HG03460 (cell line): ENCODE results near the gene SDHB.

Experiments
- ATAC-seq: cut with Tn5 transposase; IDR thresholded peaks from one replicate; pipeline ENCODE4 v1.9.1; 2021; ENCODE audit not compliant: unreplicated experiment

The SDHB gene

GRCh38 chr1:17053685-17054410, at the start of gene SDHB:
SDHB (minus strand) TSS chr1:17054032; CDS start chr1:17054019, 13 bp downstream.
- peak; percentile 96 for ATAC-seq

DNA sequence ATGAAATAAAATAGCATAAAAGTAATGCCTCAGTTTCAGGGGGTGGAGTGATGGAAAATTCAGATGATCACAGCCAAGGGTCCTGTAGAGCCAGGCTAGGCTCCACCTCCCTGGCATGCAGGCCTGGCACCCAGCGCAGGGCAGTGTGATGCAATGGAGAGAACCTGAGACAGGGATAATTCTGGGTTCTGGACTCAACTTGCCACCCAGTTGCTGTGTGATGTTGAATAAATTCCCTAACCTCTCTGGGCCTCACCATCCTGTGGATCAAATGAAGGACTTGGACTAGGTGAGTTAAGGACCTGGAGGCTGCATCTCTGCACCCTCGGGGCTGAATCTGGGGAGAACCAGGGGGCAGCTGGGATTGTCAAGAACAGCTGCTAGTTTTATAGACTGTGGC, 48.4 kb upstream of the SDHB start:
- no peak for ATAC-seq

- ATAC-seq, result no peak
Measured at GRCh38 chr1:17101261-17101660, 47.4 kb upstream of the SDHB start.

DNA sequence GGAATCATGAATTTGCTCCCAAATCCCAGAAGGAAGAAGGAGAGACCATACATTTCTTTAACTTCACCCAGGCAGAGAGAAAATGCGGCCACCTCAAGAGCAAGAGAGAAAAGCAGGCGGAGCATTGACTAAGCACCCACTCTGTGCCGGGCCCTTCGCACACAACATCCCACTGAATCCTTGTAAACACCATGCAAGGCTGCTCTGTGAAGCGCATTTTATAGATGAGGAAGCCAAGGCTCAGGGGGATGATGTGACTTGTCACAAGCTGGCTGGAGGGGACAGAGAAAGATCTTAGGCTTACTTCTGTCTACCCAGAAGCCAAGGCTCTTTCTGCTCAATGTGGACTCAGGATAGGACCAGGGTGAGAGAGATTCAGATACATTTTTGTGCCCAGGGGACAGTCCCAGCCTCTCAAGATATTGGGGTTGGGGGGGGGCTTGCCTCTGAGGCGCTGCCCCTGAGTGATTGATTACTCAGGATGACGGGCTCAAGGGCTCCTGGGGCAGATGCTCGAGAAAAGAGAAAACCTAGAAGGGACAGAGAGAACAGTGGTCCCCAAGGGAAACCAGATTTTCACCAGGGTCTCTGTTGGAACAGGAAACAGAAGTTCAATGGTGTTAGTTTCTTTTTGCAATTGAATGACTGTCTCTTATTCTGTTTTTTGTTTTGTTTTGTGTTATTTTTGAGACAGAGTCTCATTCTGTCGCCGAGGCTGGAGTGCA, 45.9 kb upstream of the SDHB start:
- ATAC-seq, result no peak

- ATAC-seq, result no peak
Measured at GRCh38 chr1:17098446-17099317, 44.9 kb upstream of the SDHB start.

- ATAC-seq, result no peak
Measured at GRCh38 chr1:17097787-17098186, 44.0 kb upstream of the SDHB start.

DNA sequence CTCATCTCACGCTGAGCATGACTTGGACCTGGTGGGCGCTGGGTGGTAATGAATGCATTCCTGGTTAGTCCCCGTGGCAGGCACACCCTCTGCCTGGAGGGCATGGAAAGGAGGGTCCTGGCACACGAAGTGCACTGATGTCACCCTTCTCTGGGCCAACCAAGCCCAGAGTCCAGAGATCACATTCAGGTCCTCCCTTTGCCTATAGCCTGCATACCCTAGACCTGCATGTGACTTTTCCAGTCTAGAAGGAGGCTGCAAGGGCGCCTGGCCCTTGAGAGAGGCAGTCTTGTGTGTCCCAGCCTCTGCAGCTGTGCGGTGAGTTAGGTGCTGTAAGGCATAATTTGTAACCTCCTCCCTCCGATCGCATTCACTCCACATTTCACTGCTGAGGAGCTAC, 43.3 kb upstream of the SDHB start:
- ATAC-seq, result no peak

- no peak for ATAC-seq
Measured at GRCh38 chr1:17096584-17096983, 42.8 kb upstream of the SDHB start.

DNA sequence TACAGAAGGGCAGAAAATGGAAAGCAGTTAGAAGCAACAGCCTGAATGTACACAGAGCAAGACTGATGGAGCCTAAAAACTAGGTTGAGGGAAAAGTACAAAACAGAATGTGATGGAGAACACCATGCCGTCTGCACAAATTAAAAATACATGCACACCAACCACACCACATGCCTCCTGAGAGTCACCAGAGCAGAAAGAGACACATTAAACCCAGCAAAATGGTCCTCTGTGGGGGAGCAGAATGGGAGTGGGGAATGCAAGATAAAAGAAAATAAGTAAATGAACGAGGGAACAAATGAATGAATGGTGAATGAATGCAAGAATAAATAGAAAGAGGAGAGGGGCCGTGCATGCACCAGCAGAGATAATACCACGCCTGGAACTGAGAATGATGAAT, 41.3 kb upstream of the SDHB start:
- ATAC-seq, result no peak

GRCh38 chr1:17094664-17095063, 40.8 kb upstream of the SDHB start:
- no peak for ATAC-seq

- ATAC-seq, result no peak
Measured at GRCh38 chr1:17093822-17094393, 40.1 kb upstream of the SDHB start.

- ATAC-seq, result no peak
Measured at GRCh38 chr1:17091252-17091651, 37.4 kb upstream of the SDHB start.

DNA sequence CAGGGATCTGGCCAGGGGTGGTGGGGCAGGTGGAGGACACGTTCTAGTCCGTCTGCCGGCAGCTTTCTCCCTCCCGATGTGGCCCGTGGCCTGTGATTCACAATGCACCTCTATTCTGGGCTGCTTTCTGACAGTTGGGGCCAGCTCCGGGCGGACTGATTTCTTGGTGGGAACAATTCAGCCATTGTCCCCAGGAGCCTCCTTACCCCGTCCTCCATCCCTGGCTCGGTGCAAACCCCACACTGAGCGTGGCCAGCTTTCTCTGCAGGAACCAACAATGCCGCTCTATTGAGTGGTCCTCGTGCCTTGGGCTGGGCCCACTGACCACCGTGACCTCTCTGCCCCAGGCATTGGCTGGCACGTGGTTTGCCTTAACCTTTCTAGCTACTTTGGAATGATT, 35.7 kb upstream of the SDHB start:
- ATAC-seq, result no peak

GRCh38 chr1:17086751-17087150, 32.9 kb upstream of the SDHB start:
- ATAC-seq, result no peak

- ATAC-seq, result no peak
Measured at GRCh38 chr1:17084787-17085186, 31.0 kb upstream of the SDHB start.

- ATAC-seq, result no peak
Measured at GRCh38 chr1:17082761-17083160, 28.9 kb upstream of the SDHB start.

- no peak for ATAC-seq
Measured at GRCh38 chr1:17081439-17081838, 27.6 kb upstream of the SDHB start.

GRCh38 chr1:17080880-17081279, 27.0 kb upstream of the SDHB start:
- no peak for ATAC-seq

GRCh38 chr1:17080085-17080759, 26.4 kb upstream of the SDHB start:
- ATAC-seq, result no peak

DNA sequence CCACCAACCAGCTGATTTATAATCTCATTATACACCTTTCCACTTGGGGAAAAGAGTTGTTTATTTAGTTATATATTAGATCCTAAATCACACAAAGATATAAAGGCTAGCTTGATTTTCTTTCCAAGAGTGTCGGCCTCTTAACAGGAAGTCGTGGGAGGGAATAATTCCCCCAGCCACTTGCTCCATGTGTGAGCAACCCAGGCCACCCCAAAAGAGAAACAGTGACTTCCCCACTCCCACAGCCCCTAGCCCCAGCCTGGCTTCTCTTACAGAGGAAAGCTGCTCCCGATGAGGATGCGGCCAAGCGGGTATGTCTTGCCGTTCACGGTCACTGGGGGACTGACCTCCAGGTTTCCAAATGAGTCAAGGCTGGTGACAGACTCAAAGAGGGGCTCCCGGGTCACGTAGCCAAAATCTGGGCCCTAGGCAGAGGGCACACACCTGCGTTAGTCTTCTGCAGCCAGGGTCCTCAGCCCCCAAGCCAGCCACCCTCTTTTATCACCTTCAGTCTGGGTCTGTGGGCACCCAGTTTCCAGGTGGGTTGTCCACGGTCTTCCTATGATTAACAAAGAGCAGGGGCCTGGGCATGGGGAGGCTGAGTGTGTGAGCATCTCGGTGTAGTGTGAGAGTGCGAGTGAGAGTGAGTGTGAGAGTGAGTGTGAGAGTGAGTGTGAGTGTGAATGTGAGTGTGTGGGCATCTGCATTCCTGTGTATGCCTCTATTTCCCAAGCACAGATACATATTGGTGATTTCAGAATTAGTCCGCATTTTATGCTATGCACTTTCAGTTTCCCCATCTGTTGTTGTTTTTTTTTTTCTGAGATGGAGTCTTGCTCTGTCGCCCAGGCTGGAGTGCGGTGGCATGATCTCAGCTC, 25.4 kb upstream of the SDHB start:
- ATAC-seq, result no peak
